Smooth muscle cell (in vitro differentiated cells): ENCODE results near the gene SLC29A4. TPM values are rescaled to one million over a fixed set of nuclear protein-coding genes. Genes with fewer than 3 reads are reported as not detected.
"Not testable (repeated sequence)": the region's sequence is repeated elsewhere in the genome, so short reads cannot be mapped to it uniquely, and the experiment has no call there.

Source experiments
- DNase-seq: peaks from one replicate; lab custom pipeline; 2025; ENCODE audit not compliant: unreplicated experiment; lab: John Stamatoyannopoulos, UW
- H2AFZ ChIP-seq: fragments of 200-600 bp; sonication (generic); 2 replicates; pipeline ENCODE4 v1.6.0; 2016; ENCODE audit warnings: antibody characterized with exemption, low read depth, mild to moderate bottlenecking
- H3F3A ChIP-seq: fragments of 200-600 bp; sonication (generic); 2 replicates; pipeline ENCODE4 v1.6.0; 2017; ENCODE audit warnings: antibody characterized with exemption, low read depth
- H3K27ac ChIP-seq: fragments of 200-600 bp; sonication (generic); 2 replicates; pipeline ENCODE4 v1.5.1; 2016; ENCODE audit warnings: low read depth, mild to moderate bottlenecking
- H3K27me3 ChIP-seq: fragments of 200-600 bp; sonication (generic); 2 replicates; pipeline ENCODE4 v1.6.1; 2016; ENCODE audit warnings: low read depth, mild to moderate bottlenecking
- H3K36me3 ChIP-seq: fragments of 200-600 bp; sonication (generic); 2 replicates; pipeline ENCODE4 v1.5.1; 2016; ENCODE audit warnings: low read depth
- H3K4me1 ChIP-seq: fragments of 200-600 bp; sonication (generic); 2 replicates; pipeline ENCODE4 v1.5.1; 2016; ENCODE audit warnings: low read depth
- H3K4me2 ChIP-seq: fragments of 200-600 bp; sonication (generic); 2 replicates; pipeline ENCODE4 v1.6.0; 2016; ENCODE audit warnings: mild to moderate bottlenecking
- H3K4me3 ChIP-seq: fragments of 200-600 bp; sonication (generic); 2 replicates; pipeline ENCODE4 v1.5.1; 2016; ENCODE audit warnings: mild to moderate bottlenecking
- H3K79me2 ChIP-seq: fragments of 200-600 bp; sonication (generic); 2 replicates; pipeline ENCODE4 v1.6.0; 2016; ENCODE audit warnings: low read depth, mild to moderate bottlenecking
- H3K9ac ChIP-seq: fragments of 200-600 bp; sonication (generic); 2 replicates; pipeline ENCODE4 v1.6.0; 2016; ENCODE audit warnings: low read depth
- H3K9me3 ChIP-seq: fragments of 200-600 bp; sonication (generic); replicated peaks from 2 replicates; pipeline ENCODE4 v1.5.1; 2016; ENCODE audit warnings: low read depth
- H4K20me1 ChIP-seq: fragments of 200-600 bp; sonication (generic); 2 replicates; pipeline ENCODE4 v1.6.0; 2016; ENCODE audit warnings: low read depth
- CTCF ChIP-seq: fragments of 200-600 bp; sonication (generic); IDR thresholded peaks from 2 replicates; pipeline ENCODE4 v1.5.1; 2017; ENCODE audit warnings: borderline replicate concordance, mild to moderate bottlenecking, antibody characterized with exemption; ENCODE audit not compliant: insufficient read depth, poor library complexity, severe bottlenecking
- WGBS: methylation state at CpG from one replicate; pipeline ENCODE4 v1.1.7; 2016; ENCODE audit warnings: low lambda C conversion rate; 5-methylcytosine and 5-hydroxymethylcytosine counted together
- polyA plus RNA-seq: library from polyadenylated mRNA; unstranded; fragments of >200 nt; fragmentation: Nextera tagmentation; extraction: Ambion mirVana; gene quantifications from 2 replicates; pipeline ENCODE4 v1.2.1, GENCODE V29; 2016
- total RNA-seq: library from RNA; depleted of rRNA; stranded (reverse); fragments of >200 nt; gene quantifications from 2 replicates; pipeline ENCODE4 v1.2.3, GENCODE V29; 2014

The SLC29A4 gene
- total and polyA plus RNA-seq, 2 experiments from 2014 or later, result 3.7 to 16.6 TPM

DNA sequence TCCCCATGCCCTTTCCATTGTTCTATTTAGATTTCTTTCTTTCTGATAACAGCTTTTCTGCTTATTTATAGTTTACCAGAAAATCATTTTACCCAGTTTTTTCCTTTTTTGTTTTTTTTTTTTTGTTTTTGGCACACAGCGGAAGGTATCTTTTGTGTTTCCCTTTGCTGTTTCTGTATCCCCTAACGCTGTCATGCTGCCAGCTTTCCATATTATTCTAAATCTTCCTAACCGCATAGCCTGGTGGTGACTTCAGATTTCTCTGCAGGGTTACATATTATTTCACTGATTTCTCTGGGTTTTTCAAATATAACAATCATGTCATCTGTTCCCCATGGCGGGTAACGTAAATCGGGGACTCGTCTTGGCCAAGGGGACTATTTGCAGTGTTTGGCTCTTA is 4.0 kb upstream of the SLC29A4 start:
- Histone ChIP-seq H3K27ac (no peak overlapping the region), H3K9ac (no peak overlapping the region), H3K4me2 (no peak overlapping the region), H3K4me1 (no peaks in the 10 kb centered on the region), H3F3A (no peaks in the 10 kb centered on the region), H3K79me2 (no peaks in the 10 kb centered on the region), H2AFZ (no peak overlapping the region), H3K27me3 (no peaks in the 10 kb centered on the region), H3K36me3 (no peaks in the 10 kb centered on the region), H3K4me3 (no peak overlapping the region), H3K9me3 (no peaks in the 10 kb centered on the region), H4K20me1 (no peaks in the 10 kb centered on the region)
- DNase-seq, result no peak
- no peak for TF ChIP-seq CTCF
- 92% methylated on average over 7 of the region's 7 CpGs for WGBS

- Histone ChIP-seq H4K20me1 (no peaks in the 10 kb centered on the region), H3K4me1 (no peaks in the 10 kb centered on the region), H3K79me2 (no peaks in the 10 kb centered on the region), H3K9ac (no peak overlapping the region), H3K36me3 (no peaks in the 10 kb centered on the region), H3K4me2 (no peak overlapping the region), H2AFZ (no peak overlapping the region), H3F3A (no peaks in the 10 kb centered on the region), H3K27me3 (no peaks in the 10 kb centered on the region), H3K4me3 (no peak overlapping the region), H3K9me3 (no peaks in the 10 kb centered on the region), H3K27ac (no peak overlapping the region)
- WGBS, result 80% methylated on average over 4 of the region's 4 CpGs
- DNase-seq, result no peak
- TF ChIP-seq CTCF, result no peak
These were observed 3.0 kb upstream of the SLC29A4 start for GRCh38 chr7:5279734-5280133.

DNA sequence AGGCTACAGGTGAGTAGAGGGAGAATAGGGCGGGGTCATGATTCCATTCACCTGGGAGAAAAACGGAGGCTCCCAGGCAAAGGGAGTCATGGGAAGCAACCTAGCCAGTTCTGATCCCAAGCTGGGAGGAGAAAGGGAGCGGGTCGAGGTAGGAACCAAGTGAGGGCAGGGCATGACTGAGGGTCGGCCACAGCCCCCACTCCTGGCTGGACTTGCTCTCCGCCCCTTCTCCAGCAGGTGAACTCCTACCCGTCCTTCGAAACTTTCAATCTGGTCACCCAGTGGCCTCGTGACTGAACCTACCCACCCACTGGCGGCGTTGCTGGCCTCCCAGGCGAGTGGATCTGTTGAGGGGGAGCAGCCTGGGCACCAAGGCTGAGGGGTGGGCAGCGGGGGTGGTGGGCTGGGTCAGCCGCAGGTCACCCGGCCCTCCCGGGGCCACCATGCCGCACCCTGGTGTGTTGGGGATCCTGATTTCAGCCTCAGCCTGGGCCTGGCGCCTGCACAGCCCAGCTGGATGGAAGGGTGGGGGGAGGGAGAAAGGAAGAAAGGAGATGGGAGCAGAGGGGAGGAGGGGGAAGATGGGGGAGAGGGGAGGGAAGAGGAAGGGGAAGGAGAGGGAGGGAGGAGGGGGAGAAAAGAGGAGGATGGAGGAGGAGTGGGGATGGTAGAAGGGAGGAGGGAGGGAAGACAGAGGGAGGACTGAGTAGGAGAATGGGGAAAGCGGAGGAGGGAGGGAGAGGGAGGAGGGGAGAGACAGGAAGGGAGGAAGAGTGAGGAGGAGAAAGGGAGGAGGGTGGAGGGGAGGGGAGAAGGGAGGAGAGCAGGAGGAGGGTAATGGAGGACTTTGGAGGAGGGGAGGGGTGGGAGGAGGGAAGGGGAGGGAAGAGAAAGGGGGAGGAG is 894 bp upstream of the SLC29A4 start:
- H3K36me3 ChIP-seq, H3K9me3 ChIP-seq, H3K79me2 ChIP-seq, H2AFZ ChIP-seq, H3K9ac ChIP-seq, H3K4me1 ChIP-seq, H3K27ac ChIP-seq, H3K27me3 ChIP-seq, H3K4me2 ChIP-seq, H4K20me1 ChIP-seq, H3F3A ChIP-seq, H3K4me3 ChIP-seq, DNase-seq: not testable (repeated sequence)
- 49% methylated on average over 14 of the region's 19 CpGs for WGBS

DNA sequence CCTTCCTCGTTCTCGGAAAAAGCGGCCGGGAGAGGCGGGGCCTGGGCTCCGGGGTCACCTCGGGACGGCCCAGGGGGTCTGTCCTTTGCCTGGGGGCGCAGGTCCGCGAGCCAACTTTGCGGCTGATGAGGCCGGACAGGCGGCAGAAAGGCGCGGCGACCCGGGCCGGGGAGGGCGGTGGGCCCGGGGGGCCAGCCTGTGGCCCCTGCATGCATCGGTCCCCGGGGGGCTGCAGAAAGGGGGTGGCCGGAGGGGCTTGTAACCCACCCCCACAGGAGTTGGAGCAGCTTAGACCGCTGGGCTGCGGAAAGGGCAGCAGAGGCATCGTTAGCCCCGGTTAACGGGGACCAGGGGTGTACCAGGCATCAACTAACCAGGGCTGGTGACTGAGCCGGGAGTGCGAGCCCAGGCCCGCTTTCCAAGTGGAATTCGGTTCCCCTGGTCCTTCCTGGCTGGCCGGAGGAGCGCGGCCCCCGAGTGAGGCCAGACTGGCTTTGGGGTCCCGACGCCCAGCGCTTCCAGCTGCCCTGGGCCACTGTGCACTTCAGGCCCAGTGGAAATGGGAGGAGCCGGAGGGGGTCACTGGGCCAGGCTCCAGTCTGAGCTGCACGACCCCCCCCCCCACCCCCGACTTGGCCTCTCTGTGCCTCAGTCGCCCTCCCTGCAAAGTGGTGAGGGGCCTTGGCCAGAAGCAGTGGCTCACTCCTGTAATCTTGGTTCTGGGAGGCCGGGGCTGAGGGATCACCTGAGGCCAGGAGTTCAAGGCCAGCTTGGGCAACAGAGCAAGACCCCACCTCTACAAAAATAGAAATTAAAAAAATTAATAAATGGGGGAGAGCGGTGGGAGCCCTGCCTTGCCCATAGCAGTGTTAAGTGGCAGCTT is 919 bp downstream of the SLC29A4 start:
- no peak for DNase-seq
- Histone ChIP-seq H4K20me1 (no peaks in the 10 kb centered on the region), H3K9me3 (no peaks in the 10 kb centered on the region), H3K9ac (peak overlapping the region; percentile 28), H3K4me3 (peak overlapping the region; percentile 51), H3K36me3 (no peaks in the 10 kb centered on the region), H3K27ac (no peak overlapping the region), H3K79me2 (no peaks in the 10 kb centered on the region), H3K4me1 (no peaks in the 10 kb centered on the region), H3K4me2 (peak overlapping the region; percentile 84), H3K27me3 (no peaks in the 10 kb centered on the region), H3F3A (no peaks in the 10 kb centered on the region), H2AFZ (no peak overlapping the region)
- WGBS, result 20% methylated on average over 32 of the region's 46 CpGs
- no peak for TF ChIP-seq CTCF
